ENCODE measurements around the gene LIPC.

LIPC gene

DNA sequence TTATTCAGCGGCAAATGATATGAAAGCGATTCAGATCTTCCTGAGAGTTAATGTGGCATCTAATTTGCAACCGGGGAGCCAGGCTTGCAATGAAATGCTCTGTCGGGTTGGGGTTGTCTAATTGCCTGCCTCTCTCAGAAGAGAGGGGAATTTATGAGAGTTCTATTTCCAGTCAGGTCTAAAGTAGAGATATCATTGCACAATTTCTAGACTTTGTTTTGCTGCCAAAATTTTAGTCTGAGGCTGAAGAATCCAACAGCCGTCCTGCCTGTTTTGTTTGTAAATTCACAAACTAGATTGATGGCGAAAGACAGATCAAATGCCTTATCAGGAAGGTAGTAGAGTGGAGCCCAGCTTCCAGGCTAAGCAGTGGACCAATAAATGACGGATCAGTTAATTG, 610 bp downstream of the LIPC start:
- TF ChIP-seq CTCF (IDR thresholded peaks at IDR 0.05; ENCODE audit: insufficient read depth, low read length, missing control alignments) = no peak
- no peak overlapping the region for H3K4me3 ChIP-seq (ENCODE audit: low read depth, low read length)
- CTCF ChIA-PET = no interaction called here
- POLR2A ChIA-PET = no interaction called here
- DNase-seq (ENCODE audit: low read depth, low spot score) = no peak

GRCh38 chr15:58433597-58434333, 2.0 kb downstream of the LIPC start:
- H3K4me3 ChIP-seq (ENCODE audit: low read depth, low read length) = no peak overlapping the region
- POLR2A ChIA-PET = no interaction called here
- CTCF ChIA-PET = no interaction called here
- TF ChIP-seq CTCF (IDR thresholded peaks at IDR 0.05; ENCODE audit: insufficient read depth, low read length, missing control alignments) = no peak
- DNase-seq (ENCODE audit: low read depth, low spot score) = no peak

GRCh38 chr15:58434334-58434875, 2.6 kb downstream of the LIPC start:
- no peak for TF ChIP-seq CTCF (IDR thresholded peaks at IDR 0.05; ENCODE audit: insufficient read depth, low read length, missing control alignments)
- H3K4me3 ChIP-seq (ENCODE audit: low read depth, low read length) = no peak overlapping the region
- CTCF ChIA-PET = no interaction called here
- POLR2A ChIA-PET = no interaction called here
- no peak for DNase-seq (ENCODE audit: low read depth, low spot score)

DNA sequence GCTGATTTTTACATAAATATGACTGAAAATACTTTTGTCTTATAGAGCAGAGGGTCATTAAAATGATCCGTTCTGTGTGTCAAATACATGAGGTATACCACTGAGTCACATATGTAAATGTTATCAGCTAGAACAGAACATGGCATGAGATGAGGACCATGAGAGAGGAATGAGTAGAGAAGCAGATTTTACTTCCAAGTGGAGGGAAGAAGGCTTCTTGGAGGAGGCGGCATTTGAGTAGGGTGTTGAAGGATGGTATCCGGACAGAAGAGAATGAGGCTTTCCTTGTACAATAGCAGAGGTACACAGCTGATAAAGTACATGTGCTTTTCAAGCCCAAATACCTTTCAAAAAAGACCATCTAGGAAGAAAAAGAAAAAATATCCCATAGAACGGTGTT, 4.8 kb downstream of the LIPC start:
- no peak for TF ChIP-seq CTCF (IDR thresholded peaks at IDR 0.05; ENCODE audit: insufficient read depth, low read length, missing control alignments)
- ChIA-PET CTCF (interaction anchor here (1.0 kb wide), 2 partner anchors 9 to 43 kb away, joined by 3 read pairs; no protein-coding TSS in a partner anchor), POLR2A (interaction anchor here (1.7 kb wide), 1 partner anchor 105 kb away, joined by 5 read pairs; no protein-coding TSS in a partner anchor)
- H3K4me3 ChIP-seq (ENCODE audit: low read depth, low read length) = no peak overlapping the region
- no peak for DNase-seq (ENCODE audit: low read depth, low spot score)

DNA sequence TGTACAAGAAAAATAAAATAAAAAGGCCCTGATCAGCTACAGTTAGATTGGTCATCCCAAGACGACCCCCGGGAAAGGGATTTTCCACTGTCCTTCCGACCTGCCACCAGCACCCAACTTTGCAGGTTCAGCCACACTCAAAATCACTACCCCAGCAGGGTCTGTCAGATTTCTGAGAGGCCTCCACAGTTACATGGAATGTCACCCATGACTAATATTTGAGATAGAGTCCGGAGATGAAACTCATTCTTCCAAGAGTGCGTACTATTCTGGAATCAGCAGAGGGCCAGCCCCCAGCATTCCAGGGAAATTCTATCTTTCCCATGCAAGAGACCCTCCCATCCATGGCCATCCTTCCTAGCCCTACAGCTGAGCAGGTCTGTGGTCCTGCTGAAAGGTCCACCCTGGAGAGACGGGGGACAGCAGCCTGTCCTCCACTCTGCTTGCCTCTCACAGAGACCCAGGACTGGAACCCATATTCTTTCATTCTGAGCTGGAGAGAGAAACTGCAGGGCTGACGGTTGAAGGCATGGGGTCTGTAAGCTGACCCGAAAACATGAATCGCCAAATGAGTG, 5.8 kb downstream of the LIPC start:
- no peak overlapping the region for H3K4me3 ChIP-seq (ENCODE audit: low read depth, low read length)
- no peak for TF ChIP-seq CTCF (IDR thresholded peaks at IDR 0.05; ENCODE audit: insufficient read depth, low read length, missing control alignments)
- no peak for DNase-seq (ENCODE audit: low read depth, low spot score)
- CTCF ChIA-PET = interaction anchor here (1.0 kb wide), 1 partner anchor 10 kb away, joined by 3 read pairs; no protein-coding TSS in a partner anchor
- POLR2A ChIA-PET = interaction anchor here (1.7 kb wide), 1 partner anchor 106 kb away, joined by 5 read pairs; no protein-coding TSS in a partner anchor

DNA sequence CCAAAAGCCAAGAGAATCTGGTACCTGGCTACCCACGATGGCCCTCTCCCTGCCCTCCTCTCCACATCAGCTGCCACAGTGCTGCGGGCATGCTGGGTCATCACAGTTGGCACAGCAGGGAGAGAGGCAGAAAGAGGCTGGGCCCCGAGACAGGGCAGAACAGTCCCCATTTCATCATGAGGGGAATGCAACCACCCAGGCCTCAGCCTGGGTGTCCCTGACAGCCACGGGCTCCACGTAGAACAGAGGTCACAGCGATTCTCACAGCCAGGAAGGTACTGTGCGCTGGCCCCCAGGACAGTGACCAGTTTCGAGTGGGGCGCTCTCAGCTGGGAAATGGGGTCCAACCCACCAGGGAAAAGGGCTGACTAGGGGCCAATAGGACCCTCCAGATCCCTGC, 6.3 kb downstream of the LIPC start:
- no peak overlapping the region for H3K4me3 ChIP-seq (ENCODE audit: low read depth, low read length)
- no peak for DNase-seq (ENCODE audit: low read depth, low spot score)
- ChIA-PET POLR2A (interaction anchor here (1.7 kb wide), 1 partner anchor 106 kb away, joined by 5 read pairs; no protein-coding TSS in a partner anchor), CTCF (no interaction called here)
- no peak for TF ChIP-seq CTCF (IDR thresholded peaks at IDR 0.05; ENCODE audit: insufficient read depth, low read length, missing control alignments)

Data from AG04449 (cell line).